ENCODE data around the gene CALML4. TPM values are rescaled to one million over a fixed set of nuclear protein-coding genes. Genes with fewer than 3 reads are reported as not detected.

CALML4 gene
- total RNA-seq, 1 experiment from 2014 or later, result 19.5 TPM

- Histone ChIP-seq H3K4me1 (no peaks in the 10 kb centered on the region), H3K9me3 (no peaks in the 10 kb centered on the region), H3K27me3 (replicated peaks; ENCODE audit: control insufficient read depth, insufficient read depth, low read length) (no peaks in the 10 kb centered on the region), H3K4me3 (ENCODE audit: low read depth, low read length) (no peak overlapping the region), H3K36me3 (ENCODE audit: control insufficient read depth, insufficient read depth, low read length) (peaks cover 3% of the 10 kb centered on the region)
- Mint-ChIP-seq H3K4me3 (ENCODE audit: unreplicated experiment) (no peak overlapping the region), H3K9me3 (ENCODE audit: unreplicated experiment) (no peaks in the 10 kb centered on the region), H3K36me3 (ENCODE audit: insufficient read depth, unreplicated experiment) (peaks cover 86% of the 10 kb centered on the region), H3K27me3 (ENCODE audit: insufficient read depth, unreplicated experiment) (no peaks in the 10 kb centered on the region), H3K4me1 (ENCODE audit: low read depth, unreplicated experiment) (peaks cover 8% of the 10 kb centered on the region), H3K27ac (ENCODE audit: unreplicated experiment) (peak overlapping the region; percentile 63)
- no peak for DNase-seq
- no TSS peak for BruUV-seq (replicated peaks)
- intact Hi-C loops (cut with micrococcal nuclease; ENCODE audit: unreplicated experiment), result loop anchor here (2.0 kb wide), 1 partner anchor 15 kb away; no protein-coding TSS in a partner anchor
- no peak for TF ChIP-seq CTCF (IDR thresholded peaks at IDR 0.05; ENCODE audit: insufficient read depth in 1 of 2, low read depth in 1 of 2, low read length in 1 of 2, severe bottlenecking in 1 of 2, unreplicated experiment in 1 of 2)
- CTCF ChIA-PET, result interaction anchor here (0.6 to 1.2 kb wide), 9 partner anchors 10 to 1871 kb away, joined by 3 to 9 read pairs (median 4); partner anchors contain the start of gene CALML4
- POLR2A ChIA-PET, result no interaction called here
Observed at GRCh38 chr15:68195336-68196112, 9.6 kb downstream of the CALML4 start.

- peaks cover 92% of the 10 kb centered on the region for H3K36me3 Mint-ChIP-seq (ENCODE audit: insufficient read depth, unreplicated experiment)
- no peaks in the 10 kb centered on the region for H3K27me3 ChIP-seq (replicated peaks; ENCODE audit: control insufficient read depth, insufficient read depth, low read length)
- no peak overlapping the region for H3K27ac Mint-ChIP-seq (ENCODE audit: unreplicated experiment)
- H3K4me3 Mint-ChIP-seq (ENCODE audit: unreplicated experiment), result no peak overlapping the region
- no peaks in the 10 kb centered on the region for H3K9me3 Mint-ChIP-seq (ENCODE audit: unreplicated experiment)
- no peaks in the 10 kb centered on the region for H3K27me3 Mint-ChIP-seq (ENCODE audit: insufficient read depth, unreplicated experiment)
- no TSS peak for BruUV-seq (replicated peaks)
- CTCF ChIA-PET, result no interaction called here
- H3K4me3 ChIP-seq (ENCODE audit: low read depth, low read length), result no peak overlapping the region
- no peaks in the 10 kb centered on the region for H3K4me1 ChIP-seq
- no peaks in the 10 kb centered on the region for H3K4me1 Mint-ChIP-seq (ENCODE audit: low read depth, unreplicated experiment)
- no peak for DNase-seq
- H3K36me3 ChIP-seq (ENCODE audit: control insufficient read depth, insufficient read depth, low read length), result peaks cover 3% of the 10 kb centered on the region
- POLR2A ChIA-PET, result no interaction called here
- no peak for TF ChIP-seq CTCF (IDR thresholded peaks at IDR 0.05; ENCODE audit: insufficient read depth in 1 of 2, low read depth in 1 of 2, low read length in 1 of 2, severe bottlenecking in 1 of 2, unreplicated experiment in 1 of 2)
- H3K9me3 ChIP-seq, result no peaks in the 10 kb centered on the region
- intact Hi-C loops (cut with micrococcal nuclease; ENCODE audit: unreplicated experiment), result no loop called here
Observed at GRCh38 chr15:68192804-68193486, 12.2 kb downstream of the CALML4 start.

- H3K27me3 ChIP-seq (replicated peaks; ENCODE audit: control insufficient read depth, insufficient read depth, low read length), result no peaks in the 10 kb centered on the region
- BruUV-seq (replicated peaks), result no TSS peak
- no peaks in the 10 kb centered on the region for H3K9me3 ChIP-seq
- no peaks in the 10 kb centered on the region for H3K4me1 ChIP-seq
- ChIA-PET POLR2A (no interaction called here), CTCF (no interaction called here)
- peaks cover 3% of the 10 kb centered on the region for H3K36me3 ChIP-seq (ENCODE audit: control insufficient read depth, insufficient read depth, low read length)
- no peak overlapping the region for H3K4me3 ChIP-seq (ENCODE audit: low read depth, low read length)
- intact Hi-C loops (cut with micrococcal nuclease; ENCODE audit: unreplicated experiment), result no loop called here
- Mint-ChIP-seq H3K27ac (ENCODE audit: unreplicated experiment) (no peak overlapping the region), H3K4me3 (ENCODE audit: unreplicated experiment) (no peak overlapping the region), H3K27me3 (ENCODE audit: insufficient read depth, unreplicated experiment) (no peaks in the 10 kb centered on the region), H3K4me1 (ENCODE audit: low read depth, unreplicated experiment) (no peaks in the 10 kb centered on the region), H3K36me3 (ENCODE audit: insufficient read depth, unreplicated experiment) (peaks cover 90% of the 10 kb centered on the region), H3K9me3 (ENCODE audit: unreplicated experiment) (no peaks in the 10 kb centered on the region)
- no peak for DNase-seq
- TF ChIP-seq CTCF (IDR thresholded peaks at IDR 0.05; ENCODE audit: insufficient read depth in 1 of 2, low read depth in 1 of 2, low read length in 1 of 2, severe bottlenecking in 1 of 2, unreplicated experiment in 1 of 2), result no peak
Observed at GRCh38 chr15:68192117-68192516, 13.0 kb downstream of the CALML4 start.
